Trophoblast cell (in vitro differentiated cells and primary cell): ENCODE data around the gene CGREF1.

Source experiments
- DNase-seq, 2 donors: peaks; one replicate each; pipeline ENCODE4 v3.0.0-alpha.2; 2016
- H2AFZ ChIP-seq: 2 replicates; pipeline ENCODE4 v1.6.1; 2013; ENCODE audit warnings: low read length, moderate library complexity, mild to moderate bottlenecking; ENCODE audit not compliant: insufficient read depth, poor library complexity
- H2AK5ac ChIP-seq: 2 replicates; pipeline ENCODE4 v1.6.1; 2013; ENCODE audit warnings: mild to moderate bottlenecking, low read length
- H2BK120ac ChIP-seq: 2 replicates; pipeline ENCODE4 v1.6.1; 2013; ENCODE audit warnings: low read length, mild to moderate bottlenecking, moderate library complexity; ENCODE audit not compliant: insufficient read depth, poor library complexity
- H2BK12ac ChIP-seq: 2 replicates; pipeline ENCODE4 v1.6.1; 2013; ENCODE audit warnings: mild to moderate bottlenecking, low read length, moderate library complexity
- H2BK5ac ChIP-seq: 2 replicates; pipeline ENCODE4 v1.6.1; 2013; ENCODE audit warnings: low read length, low read depth, moderate library complexity, mild to moderate bottlenecking; ENCODE audit not compliant: poor library complexity
- H3K14ac ChIP-seq: 2 replicates; pipeline ENCODE4 v1.6.1; 2013; ENCODE audit warnings: mild to moderate bottlenecking, low read length
- H3K18ac ChIP-seq: 2 replicates; pipeline ENCODE4 v1.6.1; 2013; ENCODE audit warnings: mild to moderate bottlenecking, low read length
- H3K23ac ChIP-seq: 2 replicates; pipeline ENCODE4 v1.6.1; 2013; ENCODE audit warnings: low read length
- H3K27ac ChIP-seq: 2 replicates; pipeline ENCODE4 v1.5.1; 2013; ENCODE audit warnings: low read depth, mild to moderate bottlenecking, inconsistent platforms, low read length, moderate library complexity
- H3K27me3 ChIP-seq: 2 replicates; pipeline ENCODE4 v1.6.1; 2013; ENCODE audit warnings: inconsistent platforms, mild to moderate bottlenecking, low read length, moderate library complexity; ENCODE audit not compliant: insufficient read depth
- H3K36me3 ChIP-seq, 2 experiments: 1 replicate in 1 of 2; 2 replicates in 1 of 2; pipeline ENCODE4 v1.6.1; 2013; ENCODE audit warnings: low read length in 2 of 2, mild to moderate bottlenecking in 2 of 2, moderate library complexity in 1 of 2; ENCODE audit not compliant: insufficient read depth in 2 of 2, control insufficient read depth in 1 of 2
- H3K4ac ChIP-seq: 2 replicates; pipeline ENCODE4 v1.6.1; 2013; ENCODE audit warnings: low read depth, mild to moderate bottlenecking, low read length, moderate library complexity
- H3K4me1 ChIP-seq, 2 experiments: 1 replicate in 1 of 2; 2 replicates in 1 of 2; pipeline ENCODE4 v1.6.1; 2013; ENCODE audit warnings: low read length in 2 of 2, mild to moderate bottlenecking in 2 of 2, moderate library complexity in 1 of 2; ENCODE audit not compliant: insufficient read depth in 2 of 2, control insufficient read depth in 1 of 2
- H3K4me2 ChIP-seq: 2 replicates; pipeline ENCODE4 v1.6.1; 2013; ENCODE audit warnings: inconsistent platforms, mild to moderate bottlenecking, low read length, moderate library complexity
- H3K4me3 ChIP-seq: 2 replicates; pipeline ENCODE4 v1.5.1; 2013; ENCODE audit warnings: mild to moderate bottlenecking, low read depth, low read length, inconsistent platforms
- H3K79me1 ChIP-seq: one replicate; pipeline ENCODE4 v1.6.1; 2013; ENCODE audit warnings: low read length
- H3K79me2 ChIP-seq: 2 replicates; pipeline ENCODE4 v1.6.1; 2013; ENCODE audit warnings: low read length, mild to moderate bottlenecking; ENCODE audit not compliant: control insufficient read depth, insufficient read depth, poor library complexity
- H3K9ac ChIP-seq: 2 replicates; pipeline ENCODE4 v1.6.1; 2013; ENCODE audit warnings: mild to moderate bottlenecking, low read length
- H3K9me3 ChIP-seq: 2 replicates; pipeline ENCODE4 v1.6.1; 2013; ENCODE audit warnings: low read depth, mild to moderate bottlenecking, control low read depth, inconsistent platforms, low read length; ENCODE audit not compliant: insufficient read depth
- H4K12ac ChIP-seq: 2 replicates; pipeline ENCODE4 v1.6.1; 2013; ENCODE audit warnings: low read depth, mild to moderate bottlenecking, low read length, moderate library complexity
- H4K8ac ChIP-seq: 2 replicates; pipeline ENCODE4 v1.6.1; 2013; ENCODE audit warnings: low read depth, mild to moderate bottlenecking, low read length, moderate library complexity
- H4K91ac ChIP-seq: one replicate; pipeline ENCODE4 v1.6.1; 2013; ENCODE audit warnings: low read depth, mild to moderate bottlenecking, low read length, moderate library complexity
- WGBS: extraction: QIAGEN DNeasy Blood & Tissue Kit; methylation state at CpG from one replicate; pipeline ENCODE4 v1.1.7; 2013; ENCODE audit warnings: missing lambda C conversion rate; ENCODE audit not compliant: insufficient read length, insufficient coverage; ENCODE audit errors: extremely low coverage; 5-methylcytosine and 5-hydroxymethylcytosine counted together

The CGREF1 gene

DNA sequence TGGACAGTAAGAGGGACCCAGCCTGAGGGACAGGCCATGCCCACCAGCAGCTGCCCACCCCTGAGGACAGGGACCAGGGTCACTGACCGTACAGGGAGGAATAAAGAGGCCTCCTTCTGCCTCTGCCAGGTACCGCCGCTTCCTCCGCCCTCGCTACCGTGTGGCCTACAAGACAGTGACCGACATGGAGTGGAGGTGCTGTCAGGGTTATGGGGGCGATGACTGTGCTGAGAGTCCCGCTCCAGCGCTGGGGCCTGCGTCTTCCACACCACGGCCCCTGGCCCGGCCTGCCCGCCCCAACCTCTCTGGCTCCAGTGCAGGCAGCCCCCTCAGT is 38.4 kb downstream of the CGREF1 start:
- no peak overlapping the region for H3K4me2 ChIP-seq
- no peak overlapping the region for H3K14ac ChIP-seq
- peaks cover 2% of the 10 kb centered on the region for H3K79me2 ChIP-seq
- H3K4ac ChIP-seq = no peak overlapping the region
- H3K27ac ChIP-seq = no peak overlapping the region
- peaks cover 4% of the 10 kb centered on the region for H3K79me1 ChIP-seq
- DNase-seq = no peak
- no CpG with 5 or more reads among the region's 14 CpGs for WGBS
- H2BK120ac ChIP-seq = no peak overlapping the region
- H3K23ac ChIP-seq = no peak overlapping the region
- peak overlapping the region; percentile 49 for H2AK5ac ChIP-seq
- H3K4me3 ChIP-seq = no peak overlapping the region
- no peak overlapping the region for H3K9ac ChIP-seq
- H3K9me3 ChIP-seq = no peaks in the 10 kb centered on the region
- no peaks in the 10 kb centered on the region for H3K36me3 ChIP-seq
- H4K12ac ChIP-seq = peak overlapping the region; percentile 9
- peak overlapping the region; percentile 74 for H4K8ac ChIP-seq
- H2AFZ ChIP-seq = peak overlapping the region; percentile 61
- peak overlapping the region; percentile 13 for H4K91ac ChIP-seq
- no peaks in the 10 kb centered on the region for H3K27me3 ChIP-seq
- H3K18ac ChIP-seq = no peak overlapping the region
- H2BK5ac ChIP-seq = no peak overlapping the region
- H3K4me1 ChIP-seq = peaks cover 3 to 9% of the 10 kb centered on the region in 2 experiments
- H2BK12ac ChIP-seq = peak overlapping the region; percentile 38

DNA sequence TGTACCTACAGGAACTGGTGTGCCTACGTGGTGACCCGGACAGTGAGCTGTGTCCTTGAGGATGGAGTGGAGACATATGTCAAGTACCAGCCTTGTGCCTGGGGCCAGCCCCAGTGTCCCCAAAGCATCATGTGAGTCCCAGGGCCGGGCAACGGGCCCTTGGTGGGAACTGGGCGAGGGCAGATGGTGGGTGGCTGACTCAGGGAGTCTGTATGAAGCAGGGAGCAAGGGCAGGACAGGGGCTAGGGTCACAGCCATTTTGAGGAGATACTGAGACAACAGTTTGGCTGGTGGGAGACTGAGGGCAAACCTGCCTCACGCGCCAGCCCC is 38.8 kb downstream of the CGREF1 start:
- H3K27ac ChIP-seq = no peak overlapping the region

DNA sequence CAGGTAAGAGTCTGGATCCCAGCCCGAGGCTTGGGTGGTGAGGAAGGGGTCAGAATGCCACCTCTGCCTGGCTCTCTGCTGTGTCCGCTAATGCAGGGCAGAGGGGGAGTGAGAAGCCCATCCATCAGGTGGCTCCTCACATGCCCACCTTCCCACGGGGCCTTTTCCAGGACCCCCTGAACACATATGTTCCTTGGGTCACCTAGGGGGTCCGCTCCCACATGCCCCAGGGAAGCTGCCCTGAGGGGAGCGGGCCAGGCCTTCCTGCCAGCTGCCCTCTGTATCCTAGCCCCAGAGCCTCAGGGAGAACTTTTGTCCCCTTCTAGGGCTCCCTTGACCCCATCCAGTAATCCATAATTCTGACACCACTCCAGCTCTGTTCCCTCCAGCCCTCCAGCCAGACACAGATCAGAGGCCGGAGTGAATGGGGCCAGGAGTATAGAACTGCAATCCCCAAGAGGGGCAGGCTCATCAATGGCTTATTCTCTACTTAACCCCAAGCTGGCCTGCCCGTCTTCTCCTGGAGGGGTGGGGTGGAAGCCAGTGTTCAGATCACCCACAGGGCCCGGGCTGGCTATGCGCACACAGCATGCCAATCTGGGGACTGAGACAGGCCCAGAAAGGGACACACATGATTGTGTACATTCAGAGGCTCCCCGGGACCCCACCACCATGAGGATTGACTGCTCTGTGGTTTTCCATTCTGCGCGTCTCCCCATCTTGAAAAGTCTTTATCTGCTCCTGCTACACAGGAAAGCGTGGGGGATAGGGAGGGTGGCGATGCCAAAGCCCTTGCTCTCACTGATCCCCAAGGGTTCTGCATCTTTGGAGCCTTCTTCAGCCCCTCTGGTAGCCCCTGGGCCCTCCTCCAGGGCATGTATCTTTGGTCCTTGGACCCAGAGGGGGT is 39.4 kb downstream of the CGREF1 start:
- DNase-seq = no peak
- H3K14ac ChIP-seq = no peak overlapping the region
- no peak overlapping the region for H4K12ac ChIP-seq
- H3K4me1 ChIP-seq = peaks cover 3 to 8% of the 10 kb centered on the region in 2 experiments
- no peak overlapping the region for H2AK5ac ChIP-seq
- H3K27ac ChIP-seq = no peak overlapping the region
- H3K4ac ChIP-seq = no peak overlapping the region
- no peak overlapping the region for H3K18ac ChIP-seq
- H2BK120ac ChIP-seq = no peak overlapping the region
- H3K27me3 ChIP-seq = no peaks in the 10 kb centered on the region
- no peak overlapping the region for H3K23ac ChIP-seq
- peaks cover 2% of the 10 kb centered on the region for H3K79me2 ChIP-seq
- H2BK5ac ChIP-seq = no peak overlapping the region
- no peak overlapping the region for H2BK12ac ChIP-seq
- no peak overlapping the region for H4K91ac ChIP-seq
- H3K4me3 ChIP-seq = no peak overlapping the region
- H4K8ac ChIP-seq = no peak overlapping the region
- H3K9ac ChIP-seq = no peak overlapping the region
- no peak overlapping the region for H3K4me2 ChIP-seq
- WGBS = no CpG with 5 or more reads among the region's 14 CpGs
- H3K79me1 ChIP-seq = peaks cover 3% of the 10 kb centered on the region
- no peak overlapping the region for H2AFZ ChIP-seq
- no peaks in the 10 kb centered on the region for H3K36me3 ChIP-seq
- no peaks in the 10 kb centered on the region for H3K9me3 ChIP-seq

More for the DNA sequence above, 38.8 kb downstream of the CGREF1 start:
- Histone ChIP-seq H3K9me3 (no peaks in the 10 kb centered on the region), H3K27me3 (no peaks in the 10 kb centered on the region), H3K79me1 (peaks cover 3% of the 10 kb centered on the region), H2BK5ac (no peak overlapping the region), H3K9ac (no peak overlapping the region), H3K18ac (no peak overlapping the region), H3K79me2 (peaks cover 2% of the 10 kb centered on the region), H2AFZ (no peak overlapping the region), H3K4me3 (no peak overlapping the region), H3K23ac (no peak overlapping the region), H2AK5ac (no peak overlapping the region), H3K4ac (no peak overlapping the region), H2BK12ac (no peak overlapping the region), H2BK120ac (no peak overlapping the region), H3K14ac (no peak overlapping the region), H4K91ac (no peak overlapping the region), H4K12ac (no peak overlapping the region), H3K4me1 (peaks cover 3 to 8% of the 10 kb centered on the region in 2 experiments), H4K8ac (peak overlapping the region; percentile 6), H3K36me3 (no peaks in the 10 kb centered on the region), H3K4me2 (no peak overlapping the region)
- no peak for DNase-seq
- WGBS = no CpG with 5 or more reads among the region's 7 CpGs

DNA sequence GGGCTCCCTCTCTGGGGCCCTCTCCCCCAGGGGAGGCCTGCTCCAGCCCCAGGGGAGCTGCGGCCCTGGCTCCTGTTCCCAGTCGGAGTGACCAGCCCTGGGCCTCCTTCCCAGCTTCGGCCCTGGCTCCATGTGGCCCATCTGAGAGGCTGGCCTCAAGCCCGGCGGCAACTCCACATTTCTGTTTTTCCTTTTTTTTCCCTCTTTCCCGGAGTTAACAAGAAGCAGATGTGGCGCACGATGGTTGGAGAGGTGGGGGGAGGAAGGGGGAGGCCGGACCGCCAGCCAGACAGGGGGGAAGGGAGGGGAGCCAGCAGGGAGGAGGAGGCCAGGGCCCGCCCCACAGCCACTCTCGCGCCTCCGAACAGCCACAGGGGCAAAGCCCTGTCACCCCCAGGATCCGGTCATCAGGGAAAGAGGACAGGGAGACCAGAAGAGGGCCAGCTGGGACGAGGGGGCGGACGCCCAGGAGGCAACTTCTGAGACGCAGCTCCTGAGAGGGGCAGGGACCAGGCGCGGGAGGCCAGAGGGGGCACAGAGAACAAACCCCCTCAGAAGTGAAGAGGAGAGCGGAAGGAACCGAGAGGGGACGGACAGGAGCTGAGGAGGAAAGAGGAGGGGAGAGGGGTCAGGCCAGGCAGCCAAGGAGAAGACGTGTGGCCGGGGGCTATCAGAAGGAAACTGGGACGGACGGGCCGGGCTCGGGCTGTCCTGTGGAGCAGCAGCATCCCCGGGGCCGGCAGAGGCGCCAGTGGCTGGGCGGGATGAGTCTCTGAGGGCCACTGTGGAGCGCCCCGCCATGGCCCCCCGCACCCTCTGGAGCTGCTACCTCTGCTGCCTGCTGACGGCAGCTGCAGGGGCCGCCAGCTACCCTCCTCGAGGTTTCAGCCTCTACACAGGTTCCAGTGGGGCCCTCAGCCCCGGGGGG is 40.4 kb downstream of the CGREF1 start, which contains the start of gene EMILIN1:
TSS of gene EMILIN1 (plus strand) at position 349 of the 928 bp plus-strand sequence. CDS start at position 800, 451 bp downstream.
- Histone ChIP-seq H3K18ac (no peak within 1 kb of the TSS), H3K36me3 (no peaks in the 10 kb centered on the region), H3K27ac (no peak within 1 kb of the TSS), H4K8ac (peak within 1 kb of the TSS; percentile 32), H3K27me3 (no peaks in the 10 kb centered on the region), H4K91ac (peak within 1 kb of the TSS; percentile 18), H2BK12ac (no peak within 1 kb of the TSS), H3K4me2 (no peak within 1 kb of the TSS), H3K14ac (no peak within 1 kb of the TSS), H3K23ac (no peak within 1 kb of the TSS), H3K4me3 (no peak within 1 kb of the TSS), H2AK5ac (no peak within 1 kb of the TSS), H3K4me1 (peaks cover 3 to 8% of the 10 kb centered on the region in 2 experiments), H2BK120ac (no peak within 1 kb of the TSS), H3K9me3 (no peaks in the 10 kb centered on the region), H3K4ac (no peak within 1 kb of the TSS), H4K12ac (no peak within 1 kb of the TSS), H3K79me2 (peaks cover 2% of the 10 kb centered on the region), H2BK5ac (no peak within 1 kb of the TSS), H2AFZ (no peak within 1 kb of the TSS), H3K79me1 (peaks cover 3% of the 10 kb centered on the region), H3K9ac (no peak within 1 kb of the TSS)
- no CpG with 5 or more reads among the region's 41 CpGs for WGBS
- no peak for DNase-seq
